HEK293 (cell line): ENCODE results near the gene LITAFD.

Experiments used
- CTCF ChIA-PET: fragments of 350-600 bp; formaldehyde crosslinking; extraction: SDS; loops from one replicate; lab custom pipeline; 2021; ENCODE audit warnings: antibody characterized with exemption; lab: Yijun Ruan, JAX
- POLR2A ChIA-PET: fragments of 300-600 bp; formaldehyde crosslinking; extraction: SDS; loops from one replicate; lab custom pipeline; 2020; ENCODE audit warnings: antibody characterized with exemption, inconsistent platforms; lab: Yijun Ruan, JAX
- H3K27ac ChIP-seq: fragments of 200-500 bp; sonication (Bioruptor generic); 2 replicates; pipeline ENCODE4 v1.5.1; 2014; ENCODE audit warnings: low read depth, low read length, control low read depth, inconsistent platforms; ENCODE audit errors: extremely low read depth
- H3K36me3 ChIP-seq, 2 experiments: fragments of 200-500 bp in 1 of 2; sonication (Bioruptor generic) in 1 of 2; 1 replicate in 1 of 2; 2 replicates in 1 of 2; pipeline ENCODE4 v1.5.1; 2014 to 2017; ENCODE audit warnings: inconsistent platforms in 2 of 2, low read length in 2 of 2; ENCODE audit not compliant: control insufficient read depth in 2 of 2, insufficient read depth in 1 of 2
- H3K4me1 ChIP-seq: fragments of 200-500 bp; sonication (Bioruptor generic); 2 replicates; pipeline ENCODE4 v1.5.1; 2014; ENCODE audit warnings: mild to moderate bottlenecking, low read length, inconsistent platforms; ENCODE audit not compliant: control insufficient read depth, insufficient read depth
- H3K4me3 ChIP-seq: 2 replicates; pipeline ENCODE4 v1.5.1; 2011; ENCODE audit warnings: low read depth, mild to moderate bottlenecking, control low read depth, low read length, moderate library complexity
- H3K9me3 ChIP-seq: fragments of 200-500 bp; sonication (Bioruptor generic); 2 replicates; pipeline ENCODE4 v1.5.1; 2014; ENCODE audit warnings: low read depth, low read length, inconsistent platforms; ENCODE audit not compliant: control insufficient read depth, insufficient read depth
- HIC1 ChIP-seq: fragments of 450-650 bp; formaldehyde crosslinking; IDR thresholded peaks from 2 replicates; pipeline ENCODE4 v1.5.1; 2016; ENCODE audit warnings: missing biosample characterization, missing genetic modification characterization
- KLF10 ChIP-seq: fragments of 450-650 bp; IDR thresholded peaks from 2 replicates; pipeline ENCODE4 v1.5.1; 2018; ENCODE audit warnings: missing biosample characterization, mild to moderate bottlenecking, missing genetic modification characterization
- KLF8 ChIP-seq: fragments of 450-650 bp; formaldehyde crosslinking; IDR thresholded peaks from 2 replicates; pipeline ENCODE4 v1.5.1; 2016; ENCODE audit warnings: missing biosample characterization, missing genetic modification characterization
- SP7 ChIP-seq: fragments of 450-650 bp; formaldehyde crosslinking; IDR thresholded peaks from 2 replicates; pipeline ENCODE4 v1.5.1; 2016; ENCODE audit warnings: missing biosample characterization, missing genetic modification characterization
- ZBTB44 ChIP-seq: fragments of 450-650 bp; IDR thresholded peaks from 2 replicates; pipeline ENCODE4 v1.5.1; 2018; ENCODE audit warnings: missing biosample characterization, mild to moderate bottlenecking, missing genetic modification characterization
- ZBTB6 ChIP-seq: fragments of 450-650 bp; formaldehyde crosslinking; IDR thresholded peaks from 2 replicates; pipeline ENCODE4 v1.5.1; 2017; ENCODE audit warnings: missing biosample characterization, missing genetic modification characterization
- ZBTB8A ChIP-seq: fragments of 450-650 bp; formaldehyde crosslinking; IDR thresholded peaks from 2 replicates; pipeline ENCODE4 v1.5.1; 2016; ENCODE audit warnings: missing biosample characterization, missing genetic modification characterization
- ZFHX2 ChIP-seq: fragments of 450-650 bp; formaldehyde crosslinking; conservative IDR thresholded peaks from 2 replicates; pipeline ENCODE4 v1.5.1; 2016; ENCODE audit warnings: missing biosample characterization, missing genetic modification characterization
- ZFP37 ChIP-seq: fragments of 450-650 bp; formaldehyde crosslinking; IDR thresholded peaks from 2 replicates; pipeline ENCODE4 v1.5.1; 2016; ENCODE audit warnings: missing biosample characterization, missing genetic modification characterization
- ZNF148 ChIP-seq: fragments of 450-650 bp; formaldehyde crosslinking; IDR thresholded peaks from 2 replicates; pipeline ENCODE4 v1.5.0; 2017; ENCODE audit warnings: missing biosample characterization, missing genetic modification characterization, borderline replicate concordance
- ZNF513 ChIP-seq: fragments of 450-650 bp; IDR thresholded peaks from 2 replicates; pipeline ENCODE4 v1.5.1; 2018; ENCODE audit warnings: missing biosample characterization, missing genetic modification characterization
- ZNF521 ChIP-seq: fragments of 450-650 bp; formaldehyde crosslinking; IDR thresholded peaks from 2 replicates; pipeline ENCODE4 v1.5.1; 2017; ENCODE audit warnings: missing biosample characterization, mild to moderate bottlenecking, missing genetic modification characterization
- ZNF629 ChIP-seq: fragments of 450-650 bp; formaldehyde crosslinking; IDR thresholded peaks from 2 replicates; pipeline ENCODE4 v1.5.1; 2017; ENCODE audit warnings: missing biosample characterization, missing genetic modification characterization
- ZNF670 ChIP-seq: fragments of 450-650 bp; formaldehyde crosslinking; IDR thresholded peaks from 2 replicates; pipeline ENCODE4 v1.5.1; 2016; ENCODE audit warnings: missing biosample characterization, missing genetic modification characterization, low read depth

Gene LITAFD

GRCh38 chr16:8847145-8847544, 35.0 kb upstream of the LITAFD start:
- Histone ChIP-seq H3K9me3 (no peaks in the 10 kb centered on the region), H3K27ac (no peak overlapping the region), H3K4me3 (no peak overlapping the region), H3K36me3 (peaks cover 5 to 46% of the 10 kb centered on the region in 2 experiments; a peak in 2 of 3 replicates), H3K4me1 (no peaks in the 10 kb centered on the region)
- ChIA-PET POLR2A (interaction anchor here (0.7 kb wide), 1 partner anchor 22 kb away, joined by 4 read pairs; the partner anchor contains the start of gene CARHSP1), CTCF (interaction anchor here (1.0 kb wide), 1 partner anchor 8 kb away, joined by 3 read pairs; no protein-coding TSS in a partner anchor)
- no peak for TF ChIP-seq ZFP37 (tag by site-specific recombination)
- no peak for TF ChIP-seq ZNF521 (tag by site-specific recombination)
- 0 out of 2 replicates have a peak, but pooled peaks have one; percentile 16 for TF ChIP-seq ZNF629
- TF ChIP-seq ZBTB8A, result no peak
- peak; percentile 67 for TF ChIP-seq SP7 (tag by site-specific recombination)

- POLR2A ChIA-PET, result no interaction called here
Measured at GRCh38 chr16:8847623-8848022, 34.5 kb upstream of the LITAFD start.

GRCh38 chr16:8848231-8848938, 33.8 kb upstream of the LITAFD start:
- no peak overlapping the region for H3K4me3 ChIP-seq
- peaks cover 6 to 59% of the 10 kb centered on the region in 2 experiments; a peak in 2 of 3 replicates for H3K36me3 ChIP-seq
- TF ChIP-seq ZNF148 (tag by site-specific recombination) (no peak), ZBTB6 (tag by site-specific recombination) (no peak), KLF10 (no peak), KLF8 (tag by site-specific recombination) (no peak), ZBTB44 (tag by site-specific recombination) (no peak), ZNF670 (tag by site-specific recombination) (no peak)
- ChIA-PET POLR2A (interaction anchor here (1.0 kb wide), 1 partner anchor 21 kb away, joined by 3 read pairs; the partner anchor contains the start of gene CARHSP1), CTCF (interaction anchor here (0.6 kb wide), 1 partner anchor 347 kb away, joined by 3 read pairs; no protein-coding TSS in a partner anchor)
- H3K9me3 ChIP-seq, result no peaks in the 10 kb centered on the region
- H3K27ac ChIP-seq, result no peak overlapping the region
- H3K4me1 ChIP-seq, result no peaks in the 10 kb centered on the region

More at GRCh38 chr16:8847623-8848022, 34.5 kb upstream of the LITAFD start:
- H3K4me1 ChIP-seq, result no peaks in the 10 kb centered on the region
- TF ChIP-seq ZFHX2 (0 out of 2 replicates have a peak, but pooled peaks have one; percentile 19), ZNF513 (tag by site-specific recombination) (no peak), HIC1 (tag by site-specific recombination) (no peak)
- peaks cover 6 to 51% of the 10 kb centered on the region in 2 experiments; a peak in 2 of 3 replicates for H3K36me3 ChIP-seq
- CTCF ChIA-PET, result no interaction called here
- H3K9me3 ChIP-seq, result no peaks in the 10 kb centered on the region
- H3K27ac ChIP-seq, result no peak overlapping the region
- H3K4me3 ChIP-seq, result no peak overlapping the region
